Transverse colon (tissue), 4 donors: Measurements from ENCODE around the gene CDH13. TPM values are rescaled to one million over a fixed set of nuclear protein-coding genes. Genes with fewer than 3 reads are reported as not detected.

Experiments
- DNase-seq: peaks from one replicate; pipeline ENCODE4 v3.0.0-alpha.2; 2019
- H3K27ac ChIP-seq, 4 donors: fragments of 200-600 bp; sonication (generic); 2 replicates each; pipeline ENCODE4 v1.5.1; 2016 to 2018; ENCODE audit warnings: inconsistent platforms in 4 of 4
- H3K27me3 ChIP-seq: fragments of 200-600 bp; sonication (generic); 2 replicates; pipeline ENCODE4 v1.5.1; 2017; ENCODE audit warnings: inconsistent platforms
- H3K36me3 ChIP-seq, 4 donors: fragments of 200-600 bp; sonication (generic); 2 replicates each; pipeline ENCODE4 v1.5.1; 2017 to 2019; ENCODE audit warnings: inconsistent platforms in 4 of 4
- H3K4me1 ChIP-seq, 4 donors: fragments of 200-600 bp; sonication (generic); 2 replicates each; pipeline ENCODE4 v1.5.1; 2017 to 2020; ENCODE audit warnings: inconsistent platforms in 4 of 4
- H3K4me3 ChIP-seq, 4 donors: fragments of 200-600 bp; sonication (generic); 1 replicate in 1 of 4; 2 replicates in 3 of 4; pipeline versions ENCODE4 v1.5.1 to v1.6.1; 2017 to 2019; ENCODE audit warnings: inconsistent platforms in 4 of 4
- H3K9me3 ChIP-seq, 2 donors: fragments of 200-600 bp; sonication (generic); 2 replicates each; pipeline ENCODE4 v1.5.1; 2017 to 2019; ENCODE audit warnings: inconsistent platforms in 2 of 2
- EP300 ChIP-seq: sonication (generic); formaldehyde crosslinking; IDR thresholded peaks from one replicate; pipeline ENCODE4 v1.6.1; 2017; ENCODE audit warnings: antibody characterized with exemption, low read depth
- POLR2A ChIP-seq: fragments of 450-650 bp; IDR thresholded peaks from one replicate; pipeline ENCODE4 v1.6.1; 2016; ENCODE audit warnings: antibody characterized with exemption, mild to moderate bottlenecking, moderate library complexity
- POLR2AphosphoS5 ChIP-seq, 3 donors: sonication (generic); formaldehyde crosslinking; IDR thresholded peaks; one replicate each; pipeline ENCODE4 v1.6.1; 2016; ENCODE audit warnings: antibody characterized with exemption in 3 of 3
- WGBS, 2 donors: methylation state at CpG; one replicate each; pipeline ENCODE4 v1.1.5; 2018; ENCODE audit warnings: low coverage in 1 of 2; 5-methylcytosine and 5-hydroxymethylcytosine counted together
- in situ Hi-C, 4 donors: fragments of 200-750 bp; cut with MboI; loops; one replicate each; pipeline versions ENCODE4 v1.15.0 to v1.15.1; 2017; ENCODE audit warnings: low sequenced_read_pairs in 3 of 4, low pct_ligation_motif_present in 1 of 4, low pct_unique_long_range_greater_than_20kb in 1 of 4
- intact Hi-C: fragments of 100-400 bp; cut with DNase I; formaldehyde crosslinking; loops from one replicate; pipeline ENCODE4 v1.15.1; 2023; ENCODE audit warnings: low total_unique reads
- total RNA-seq, 4 donors: library from RNA; depleted of rRNA; stranded (reverse); fragments of >200 nt; gene quantifications; one replicate each; pipeline ENCODE4 v1.1.0, GENCODE V29; 2016
- TF ChIP-seq, protein P1 (sequence below), 5 experiments: fragments of 200-600 bp in 3 of 5; fragments of 450-650 bp in 2 of 5; sonication (generic) in 3 of 5; IDR thresholded peaks; 1 replicate in 2 of 5; 2 replicates in 3 of 5; pipeline ENCODE4 v1.5.1; 2016 to 2017; ENCODE audit warnings: antibody characterized with exemption in 5 of 5, inconsistent platforms in 3 of 5, mild to moderate bottlenecking in 2 of 5, moderate library complexity in 1 of 5

CDH13 gene
- total RNA-seq, 4 donors from 2014 or later: 3.8 to 28.1 (median 5.8) TPM

DNA sequence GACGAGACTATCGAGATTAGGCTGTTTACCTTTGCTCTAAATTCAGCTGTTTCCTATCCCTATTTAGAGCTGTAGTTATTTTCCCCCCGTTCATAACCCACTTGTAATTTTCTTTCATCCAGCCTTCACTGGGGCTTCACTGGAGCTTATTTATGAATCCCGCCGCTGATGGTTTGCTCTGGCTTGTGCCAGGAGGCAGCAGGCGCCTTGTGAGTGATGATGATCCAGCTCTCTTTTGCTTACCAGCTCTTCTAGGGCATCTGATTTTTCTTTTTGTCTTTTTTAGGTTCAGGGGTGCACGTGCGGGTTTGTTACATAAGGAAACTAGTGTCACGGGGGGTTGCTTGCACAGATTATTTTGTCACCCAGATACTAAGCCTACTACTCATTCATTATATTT is 37.4 kb upstream of the CDH13 start:
- in situ Hi-C loops: loop anchor here in 2 of 4 donors (10.0 to 25.0 kb wide), 2 partner anchors 325 to 327 kb away; no protein-coding TSS in a partner anchor
- 66 to 73% methylated on average over 7 to 9 of the region's 9 CpGs for WGBS, 2 donors
- DNase-seq: no peak
- Histone ChIP-seq H3K36me3 (no peaks in the 10 kb centered on the region), H3K4me3 (no peak overlapping the region), H3K9me3 (no peaks in the 10 kb centered on the region), H3K27me3 (peaks cover 24% of the 10 kb centered on the region), H3K27ac (no peak overlapping the region), H3K4me1 (peaks cover 0 to 10% (median 4%) of the 10 kb centered on the region in 4 donors)
- TF ChIP-seq EP300 (no peak), POLR2A (no peak), POLR2AphosphoS5 (IDR thresholded peaks at IDR 0.05) (no peak)
- TF ChIP-seq, protein P1, sequence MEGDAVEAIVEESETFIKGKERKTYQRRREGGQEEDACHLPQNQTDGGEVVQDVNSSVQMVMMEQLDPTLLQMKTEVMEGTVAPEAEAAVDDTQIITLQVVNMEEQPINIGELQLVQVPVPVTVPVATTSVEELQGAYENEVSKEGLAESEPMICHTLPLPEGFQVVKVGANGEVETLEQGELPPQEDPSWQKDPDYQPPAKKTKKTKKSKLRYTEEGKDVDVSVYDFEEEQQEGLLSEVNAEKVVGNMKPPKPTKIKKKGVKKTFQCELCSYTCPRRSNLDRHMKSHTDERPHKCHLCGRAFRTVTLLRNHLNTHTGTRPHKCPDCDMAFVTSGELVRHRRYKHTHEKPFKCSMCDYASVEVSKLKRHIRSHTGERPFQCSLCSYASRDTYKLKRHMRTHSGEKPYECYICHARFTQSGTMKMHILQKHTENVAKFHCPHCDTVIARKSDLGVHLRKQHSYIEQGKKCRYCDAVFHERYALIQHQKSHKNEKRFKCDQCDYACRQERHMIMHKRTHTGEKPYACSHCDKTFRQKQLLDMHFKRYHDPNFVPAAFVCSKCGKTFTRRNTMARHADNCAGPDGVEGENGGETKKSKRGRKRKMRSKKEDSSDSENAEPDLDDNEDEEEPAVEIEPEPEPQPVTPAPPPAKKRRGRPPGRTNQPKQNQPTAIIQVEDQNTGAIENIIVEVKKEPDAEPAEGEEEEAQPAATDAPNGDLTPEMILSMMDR (IDR thresholded peaks at IDR 0.05): no peak
- intact Hi-C loops: no loop called here

DNA sequence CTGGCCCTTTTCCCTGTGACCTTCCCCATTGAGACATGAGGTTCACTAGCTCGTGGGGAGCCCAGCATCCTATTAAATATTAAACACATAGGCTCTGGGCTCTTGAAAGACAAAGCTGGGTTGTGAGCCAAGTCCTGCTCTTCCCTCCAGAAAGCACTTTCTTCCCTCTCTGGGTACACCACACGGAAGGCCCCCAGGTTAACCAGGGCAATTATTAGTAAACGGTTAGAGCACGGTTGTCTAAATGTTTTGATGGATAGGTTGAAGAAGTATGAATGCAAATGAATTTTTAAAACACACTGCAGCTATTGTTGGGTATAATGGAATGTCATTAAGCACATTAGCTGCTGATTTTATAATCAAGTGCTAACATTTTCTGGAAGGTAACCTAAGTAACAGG is 32.7 kb upstream of the CDH13 start:
- no peaks in the 10 kb centered on the region for H3K36me3 ChIP-seq
- intact Hi-C loops (no loop called here), in situ Hi-C loops (loop anchor here in 1 of 4 donors (25.0 kb wide), 1 partner anchor 332 kb away; no protein-coding TSS in a partner anchor)
- no peaks in the 10 kb centered on the region for H3K4me1 ChIP-seq
- 75 to 83% methylated on average over 2 to 4 of the region's 4 CpGs for WGBS, 2 donors
- no peak overlapping the region for H3K27ac ChIP-seq
- H3K27me3 ChIP-seq: peaks cover 24% of the 10 kb centered on the region
- H3K4me3 ChIP-seq: no peak overlapping the region
- no peak for DNase-seq
- H3K9me3 ChIP-seq: no peaks in the 10 kb centered on the region
- TF ChIP-seq, protein P1 (IDR thresholded peaks at IDR 0.05): no peak
- TF ChIP-seq POLR2AphosphoS5 (IDR thresholded peaks at IDR 0.05) (no peak), EP300 (no peak), POLR2A (no peak)

DNA sequence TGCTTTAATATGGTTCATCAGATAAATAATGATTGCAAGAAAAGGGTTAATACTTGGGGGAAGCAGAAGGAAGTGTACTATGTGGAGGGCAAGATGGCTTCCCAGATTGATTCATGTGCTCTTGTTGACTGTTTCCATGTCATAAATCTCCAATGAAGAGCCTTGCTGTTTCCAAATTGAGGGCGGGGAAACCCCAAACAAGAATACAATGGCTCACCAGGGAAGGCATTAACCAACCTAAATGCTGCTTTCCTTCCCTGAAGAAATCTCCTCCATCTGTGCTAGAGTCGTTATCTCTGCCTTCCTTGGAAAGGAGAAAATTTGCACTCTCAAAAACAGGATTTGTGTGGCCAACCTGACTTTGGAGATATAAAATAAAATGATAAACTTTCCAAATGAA is 28.0 kb upstream of the CDH13 start:
- Histone ChIP-seq H3K4me1 (no peaks in the 10 kb centered on the region), H3K9me3 (no peaks in the 10 kb centered on the region), H3K27ac (no peak overlapping the region), H3K27me3 (no peaks in the 10 kb centered on the region), H3K4me3 (no peak overlapping the region), H3K36me3 (no peaks in the 10 kb centered on the region)
- in situ Hi-C loops: loop anchor here in 1 of 4 donors (25.0 kb wide), 1 partner anchor 336 kb away; no protein-coding TSS in a partner anchor
- TF ChIP-seq EP300: no peak
- no peak for TF ChIP-seq POLR2A
- TF ChIP-seq, protein P1 (IDR thresholded peaks at IDR 0.05): no peak
- TF ChIP-seq POLR2AphosphoS5 (IDR thresholded peaks at IDR 0.05): no peak
- DNase-seq: no peak
- intact Hi-C loops: no loop called here
- 41 to 47% methylated on average over 2 of the region's 2 CpGs for WGBS, 2 donors

DNA sequence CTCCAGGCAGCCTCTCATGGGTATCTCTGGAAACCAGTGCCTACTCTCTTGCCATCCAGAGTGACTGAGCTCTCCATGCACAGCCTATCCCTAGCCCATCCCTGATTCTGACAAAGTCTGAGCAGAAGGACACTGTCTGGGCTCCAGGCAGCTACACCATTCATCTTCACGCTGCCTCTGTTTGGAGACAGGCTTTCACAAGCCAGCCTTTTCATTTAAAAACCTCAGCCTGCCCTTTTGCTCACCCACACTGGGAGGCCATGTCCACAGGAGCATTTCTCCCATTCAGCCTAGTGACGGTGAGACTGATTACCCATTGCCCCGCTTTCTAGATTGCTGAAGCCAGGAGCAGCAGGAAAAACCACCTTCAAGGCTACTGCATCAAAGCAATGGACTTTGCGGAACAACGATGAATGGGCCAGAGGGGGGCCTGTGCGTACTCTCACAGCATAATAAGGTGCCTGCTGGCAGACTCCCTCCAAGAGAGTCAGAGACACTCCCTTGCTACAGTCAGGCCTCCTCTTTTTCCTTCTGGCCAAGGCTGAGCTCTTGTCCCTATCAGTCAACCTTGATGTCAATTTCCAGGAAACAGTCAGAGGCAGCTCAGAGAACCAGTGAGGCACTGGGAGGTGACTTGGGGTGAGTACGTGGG is 24.7 kb upstream of the CDH13 start:
- no peaks in the 10 kb centered on the region for H3K36me3 ChIP-seq
- in situ Hi-C loops: no loop called here
- intact Hi-C loops: no loop called here
- no peaks in the 10 kb centered on the region for H3K4me1 ChIP-seq
- no peak for DNase-seq
- TF ChIP-seq POLR2A: no peak
- no peak for TF ChIP-seq POLR2AphosphoS5 (IDR thresholded peaks at IDR 0.05)
- TF ChIP-seq, protein P1 (IDR thresholded peaks at IDR 0.05): no peak
- TF ChIP-seq EP300: no peak
- H3K4me3 ChIP-seq: no peak overlapping the region
- H3K27me3 ChIP-seq: no peaks in the 10 kb centered on the region
- 84% methylated on average over 7 of the region's 7 CpGs; no CpG with 5 or more reads in 1 of the 2 donors for WGBS, 2 donors
- no peak overlapping the region for H3K27ac ChIP-seq
- no peaks in the 10 kb centered on the region for H3K9me3 ChIP-seq
